ENCODE data around the gene LSP1. TPM values are rescaled to one million over a fixed set of nuclear protein-coding genes. Genes with fewer than 3 reads are reported as not detected.

Gene LSP1
- polyA plus RNA-seq, 4 donors, result 4.5 to 45.1 (median 22.3) TPM

- H3K27ac ChIP-seq (ENCODE audit: low read depth in 1 of 3, low read length in 2 of 3), result no peak overlapping the region
- FAIRE-seq (no peak), DNase-seq (no peak)
- H3K36me3 ChIP-seq (ENCODE audit: control insufficient read depth in 3 of 3, insufficient read depth in 2 of 3, low read depth in 1 of 3, low read length in 3 of 3), result no peaks in the 10 kb centered on the region
- no peaks in the 10 kb centered on the region for H3K9me3 ChIP-seq (ENCODE audit: control insufficient read depth in 2 of 2, insufficient read depth in 1 of 2, low read depth in 1 of 2, low read length in 1 of 2)
- H3K27me3 ChIP-seq (ENCODE audit: control insufficient read depth in 3 of 3, insufficient read depth in 3 of 3, low read length in 3 of 3), result peaks cover 0 to 45% (median 0%) of the 10 kb centered on the region in 3 donors
- H3K4me1 ChIP-seq (ENCODE audit: control insufficient read depth in 3 of 3, insufficient read depth in 2 of 3, low read depth in 1 of 3, low read length in 2 of 3), result peaks cover 0 to 4% (median 0%) of the 10 kb centered on the region in 3 donors
- 63 to 77% (median 64%) methylated on average over 8 of the region's 8 CpGs for WGBS, 3 donors
- no peak overlapping the region for H3K4me3 ChIP-seq (ENCODE audit: low read depth in 1 of 3, low read length in 3 of 3)
Observed at GRCh38 chr11:1867381-1867780, 14.5 kb downstream of the LSP1 start.

GRCh38 chr11:1868056-1868635, 15.3 kb downstream of the LSP1 start:
- DNase-seq (no peak), FAIRE-seq (no peak)
- H3K9me3 ChIP-seq (ENCODE audit: control insufficient read depth in 2 of 2, insufficient read depth in 1 of 2, low read depth in 1 of 2, low read length in 1 of 2), result no peaks in the 10 kb centered on the region
- peaks cover 0 to 39% (median 0%) of the 10 kb centered on the region in 3 donors for H3K27me3 ChIP-seq (ENCODE audit: control insufficient read depth in 3 of 3, insufficient read depth in 3 of 3, low read length in 3 of 3)
- WGBS, 3 donors, result 69 to 87% (median 75%) methylated on average over 14 of the region's 14 CpGs
- no peaks in the 10 kb centered on the region for H3K36me3 ChIP-seq (ENCODE audit: control insufficient read depth in 3 of 3, insufficient read depth in 2 of 3, low read depth in 1 of 3, low read length in 3 of 3)
- H3K4me3 ChIP-seq (ENCODE audit: low read depth in 1 of 3, low read length in 3 of 3), result no peak overlapping the region
- peaks cover 0 to 4% (median 0%) of the 10 kb centered on the region in 3 donors for H3K4me1 ChIP-seq (ENCODE audit: control insufficient read depth in 3 of 3, insufficient read depth in 2 of 3, low read depth in 1 of 3, low read length in 2 of 3)
- peak overlapping the region in 1 of 3 donors; percentile 26 for H3K27ac ChIP-seq (ENCODE audit: low read depth in 1 of 3, low read length in 2 of 3)

- H3K9me3 ChIP-seq (ENCODE audit: control insufficient read depth in 2 of 2, insufficient read depth in 1 of 2, low read depth in 1 of 2, low read length in 1 of 2), result no peaks in the 10 kb centered on the region
- peaks cover 0 to under 1% (median 0%) of the 10 kb centered on the region in 3 donors for H3K4me1 ChIP-seq (ENCODE audit: control insufficient read depth in 3 of 3, insufficient read depth in 2 of 3, low read depth in 1 of 3, low read length in 2 of 3)
- peaks cover 0 to 34% (median 0%) of the 10 kb centered on the region in 3 donors for H3K27me3 ChIP-seq (ENCODE audit: control insufficient read depth in 3 of 3, insufficient read depth in 3 of 3, low read length in 3 of 3)
- FAIRE-seq (no peak), DNase-seq (no peak)
- WGBS, 3 donors, result 64 to 72% (median 65%) methylated on average over 23 to 25 of the region's 25 CpGs
- H3K27ac ChIP-seq (ENCODE audit: low read depth in 1 of 3, low read length in 2 of 3), result peak overlapping the region in 1 of 3 donors; percentile 26
- no peak overlapping the region for H3K4me3 ChIP-seq (ENCODE audit: low read depth in 1 of 3, low read length in 3 of 3)
- no peaks in the 10 kb centered on the region for H3K36me3 ChIP-seq (ENCODE audit: control insufficient read depth in 3 of 3, insufficient read depth in 2 of 3, low read depth in 1 of 3, low read length in 3 of 3)
Observed at GRCh38 chr11:1868636-1869291, 15.9 kb downstream of the LSP1 start.

- 46 to 60% (median 59%) methylated on average over 33 to 34 of the region's 34 CpGs for WGBS, 3 donors
- no peak overlapping the region for H3K4me3 ChIP-seq (ENCODE audit: low read depth in 1 of 3, low read length in 3 of 3)
- FAIRE-seq (no peak), DNase-seq (no peak)
- H3K36me3 ChIP-seq (ENCODE audit: control insufficient read depth in 3 of 3, insufficient read depth in 2 of 3, low read depth in 1 of 3, low read length in 3 of 3), result no peaks in the 10 kb centered on the region
- H3K9me3 ChIP-seq (ENCODE audit: control insufficient read depth in 2 of 2, insufficient read depth in 1 of 2, low read depth in 1 of 2, low read length in 1 of 2), result no peaks in the 10 kb centered on the region
- H3K27ac ChIP-seq (ENCODE audit: low read depth in 1 of 3, low read length in 2 of 3), result no peak overlapping the region
- peaks cover 0 to 33% (median 0%) of the 10 kb centered on the region in 3 donors for H3K27me3 ChIP-seq (ENCODE audit: control insufficient read depth in 3 of 3, insufficient read depth in 3 of 3, low read length in 3 of 3)
- H3K4me1 ChIP-seq (ENCODE audit: control insufficient read depth in 3 of 3, insufficient read depth in 2 of 3, low read depth in 1 of 3, low read length in 2 of 3), result no peaks in the 10 kb centered on the region
Observed at GRCh38 chr11:1869427-1870325, 16.8 kb downstream of the LSP1 start.

- WGBS, 3 donors, result 67 to 78% (median 70%) methylated on average over 12 of the region's 12 CpGs
- no peak overlapping the region for H3K4me3 ChIP-seq (ENCODE audit: low read depth in 1 of 3, low read length in 3 of 3)
- FAIRE-seq, result no peak
- no peaks in the 10 kb centered on the region for H3K4me1 ChIP-seq (ENCODE audit: control insufficient read depth in 3 of 3, insufficient read depth in 2 of 3, low read depth in 1 of 3, low read length in 2 of 3)
- no peaks in the 10 kb centered on the region for H3K9me3 ChIP-seq (ENCODE audit: control insufficient read depth in 2 of 2, insufficient read depth in 1 of 2, low read depth in 1 of 2, low read length in 1 of 2)
- H3K27me3 ChIP-seq (ENCODE audit: control insufficient read depth in 3 of 3, insufficient read depth in 3 of 3, low read length in 3 of 3), result peaks cover 0 to 33% (median 0%) of the 10 kb centered on the region in 3 donors
- H3K36me3 ChIP-seq (ENCODE audit: control insufficient read depth in 3 of 3, insufficient read depth in 2 of 3, low read depth in 1 of 3, low read length in 3 of 3), result no peaks in the 10 kb centered on the region
- H3K27ac ChIP-seq (ENCODE audit: low read depth in 1 of 3, low read length in 2 of 3), result no peak overlapping the region
- no peak for DNase-seq
Observed at GRCh38 chr11:1870326-1870696, 17.4 kb downstream of the LSP1 start.

GRCh38 chr11:1870721-1871466, 18.0 kb downstream of the LSP1 start:
- Histone ChIP-seq H3K4me1 (ENCODE audit: control insufficient read depth in 3 of 3, insufficient read depth in 2 of 3, low read depth in 1 of 3, low read length in 2 of 3) (peaks cover 0 to under 1% (median 0%) of the 10 kb centered on the region in 3 donors), H3K9me3 (ENCODE audit: control insufficient read depth in 2 of 2, insufficient read depth in 1 of 2, low read depth in 1 of 2, low read length in 1 of 2) (no peaks in the 10 kb centered on the region), H3K36me3 (ENCODE audit: control insufficient read depth in 3 of 3, insufficient read depth in 2 of 3, low read depth in 1 of 3, low read length in 3 of 3) (no peaks in the 10 kb centered on the region), H3K27me3 (ENCODE audit: control insufficient read depth in 3 of 3, insufficient read depth in 3 of 3, low read length in 3 of 3) (peaks cover 0 to 33% (median 0%) of the 10 kb centered on the region in 3 donors), H3K27ac (ENCODE audit: low read depth in 1 of 3, low read length in 2 of 3) (peak overlapping the region in 1 of 3 donors; percentile 5), H3K4me3 (ENCODE audit: low read depth in 1 of 3, low read length in 3 of 3) (no peak overlapping the region)
- WGBS, 3 donors, result 27 to 33% (median 31%) methylated on average over 34 to 50 of the region's 50 CpGs
- FAIRE-seq (no peak), DNase-seq (no peak)

- H3K4me1 ChIP-seq (ENCODE audit: control insufficient read depth in 3 of 3, insufficient read depth in 2 of 3, low read depth in 1 of 3, low read length in 2 of 3), result peaks cover 0 to 7% (median 0%) of the 10 kb centered on the region in 3 donors
- no peaks in the 10 kb centered on the region for H3K36me3 ChIP-seq (ENCODE audit: control insufficient read depth in 3 of 3, insufficient read depth in 2 of 3, low read depth in 1 of 3, low read length in 3 of 3)
- no peak for FAIRE-seq
- H3K9me3 ChIP-seq (ENCODE audit: control insufficient read depth in 2 of 2, insufficient read depth in 1 of 2, low read depth in 1 of 2, low read length in 1 of 2), result no peaks in the 10 kb centered on the region
- WGBS, 3 donors, result 69 to 83% (median 83%) methylated on average over 12 to 15 of the region's 15 CpGs
- peaks cover 0 to 33% (median 0%) of the 10 kb centered on the region in 3 donors for H3K27me3 ChIP-seq (ENCODE audit: control insufficient read depth in 3 of 3, insufficient read depth in 3 of 3, low read length in 3 of 3)
- H3K4me3 ChIP-seq (ENCODE audit: low read depth in 1 of 3, low read length in 3 of 3), result no peak overlapping the region
- no peak for DNase-seq
- H3K27ac ChIP-seq (ENCODE audit: low read depth in 1 of 3, low read length in 2 of 3), result peak overlapping the region in 1 of 3 donors; percentile 5
Observed at GRCh38 chr11:1871531-1871930, 18.6 kb downstream of the LSP1 start.

All from small intestine (tissue), 7 donors.